VCaP (cell line): ENCODE measurements around the gene SGO1.

Source experiments
- H3K27ac ChIP-seq: fragments of 450-650 bp; 2 replicates; pipeline ENCODE4 v1.5.1; 2017
- TF ChIP-seq, protein P1 (sequence below): fragments of 450-650 bp; conservative IDR thresholded peaks from 2 replicates; pipeline ENCODE4 v1.5.1; 2017; ENCODE audit warnings: mild to moderate bottlenecking, moderate library complexity

Gene SGO1

DNA sequence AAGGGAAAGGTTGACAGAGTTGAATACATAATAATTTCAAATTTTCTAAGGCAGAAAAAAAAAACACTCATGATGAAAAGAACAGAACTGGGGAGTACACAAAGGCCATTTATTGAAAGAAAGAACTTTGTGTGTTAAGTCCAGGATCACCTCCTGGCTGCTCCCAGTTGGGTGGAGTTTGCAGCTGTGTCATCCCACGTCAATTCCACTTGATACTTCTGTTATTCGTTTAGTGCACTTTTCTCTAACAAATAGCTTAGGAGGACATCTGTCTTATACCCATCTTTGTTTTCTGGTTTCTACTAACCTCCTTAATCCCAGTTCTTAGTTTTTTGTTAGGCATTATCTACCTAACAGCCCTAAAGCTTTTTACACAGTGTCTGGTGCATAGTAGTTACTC is 44.7 kb downstream of the SGO1 start:
- TF ChIP-seq, protein P1, sequence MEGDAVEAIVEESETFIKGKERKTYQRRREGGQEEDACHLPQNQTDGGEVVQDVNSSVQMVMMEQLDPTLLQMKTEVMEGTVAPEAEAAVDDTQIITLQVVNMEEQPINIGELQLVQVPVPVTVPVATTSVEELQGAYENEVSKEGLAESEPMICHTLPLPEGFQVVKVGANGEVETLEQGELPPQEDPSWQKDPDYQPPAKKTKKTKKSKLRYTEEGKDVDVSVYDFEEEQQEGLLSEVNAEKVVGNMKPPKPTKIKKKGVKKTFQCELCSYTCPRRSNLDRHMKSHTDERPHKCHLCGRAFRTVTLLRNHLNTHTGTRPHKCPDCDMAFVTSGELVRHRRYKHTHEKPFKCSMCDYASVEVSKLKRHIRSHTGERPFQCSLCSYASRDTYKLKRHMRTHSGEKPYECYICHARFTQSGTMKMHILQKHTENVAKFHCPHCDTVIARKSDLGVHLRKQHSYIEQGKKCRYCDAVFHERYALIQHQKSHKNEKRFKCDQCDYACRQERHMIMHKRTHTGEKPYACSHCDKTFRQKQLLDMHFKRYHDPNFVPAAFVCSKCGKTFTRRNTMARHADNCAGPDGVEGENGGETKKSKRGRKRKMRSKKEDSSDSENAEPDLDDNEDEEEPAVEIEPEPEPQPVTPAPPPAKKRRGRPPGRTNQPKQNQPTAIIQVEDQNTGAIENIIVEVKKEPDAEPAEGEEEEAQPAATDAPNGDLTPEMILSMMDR = no peak
- H3K27ac ChIP-seq = no peak overlapping the region

DNA sequence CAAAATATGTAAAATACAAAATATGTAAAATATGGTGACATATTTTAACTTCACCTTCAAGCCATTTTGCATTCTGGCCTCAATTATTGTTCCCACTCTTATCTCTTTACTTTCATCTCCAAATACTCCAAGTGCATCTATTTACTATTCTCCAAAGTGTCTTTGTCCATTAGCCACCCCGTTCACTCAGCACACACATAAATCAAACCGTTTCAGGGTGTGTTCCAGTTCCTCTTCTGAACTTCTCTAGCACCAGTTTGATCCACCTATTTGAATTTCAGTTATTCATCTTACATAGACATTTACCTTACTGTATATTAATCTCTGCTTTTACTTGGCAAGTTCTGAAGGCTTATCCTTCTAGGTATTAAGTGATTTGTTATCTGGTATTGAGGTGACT is 45.1 kb downstream of the SGO1 start:
- H3K27ac ChIP-seq = no peak overlapping the region
- TF ChIP-seq, protein P1 = no peak

GRCh38 chr3:20137647-20138046 is 48.4 kb downstream of the SGO1 start:
- TF ChIP-seq, protein P1 = no peak
- H3K27ac ChIP-seq = no peak overlapping the region

DNA sequence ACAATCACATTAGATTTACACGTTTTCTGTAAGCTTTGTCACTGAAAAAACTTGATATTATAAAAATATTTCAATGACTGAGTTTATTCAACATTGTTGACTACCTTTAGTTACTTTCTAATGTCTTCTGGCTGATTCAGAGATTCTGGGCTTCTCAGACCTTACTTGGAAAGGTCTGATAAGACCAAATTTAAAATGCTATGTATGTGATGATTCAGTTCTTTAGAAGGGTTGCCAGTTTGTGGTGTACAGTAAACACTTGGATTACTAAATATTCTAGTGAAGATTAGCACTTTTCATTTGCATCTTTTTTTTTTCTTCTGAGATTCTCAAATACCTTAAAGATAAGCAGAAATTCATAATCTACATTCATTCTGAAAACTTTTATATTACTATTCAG is 49.8 kb downstream of the SGO1 start:
- no peak overlapping the region for H3K27ac ChIP-seq
- TF ChIP-seq, protein P1 = no peak

DNA sequence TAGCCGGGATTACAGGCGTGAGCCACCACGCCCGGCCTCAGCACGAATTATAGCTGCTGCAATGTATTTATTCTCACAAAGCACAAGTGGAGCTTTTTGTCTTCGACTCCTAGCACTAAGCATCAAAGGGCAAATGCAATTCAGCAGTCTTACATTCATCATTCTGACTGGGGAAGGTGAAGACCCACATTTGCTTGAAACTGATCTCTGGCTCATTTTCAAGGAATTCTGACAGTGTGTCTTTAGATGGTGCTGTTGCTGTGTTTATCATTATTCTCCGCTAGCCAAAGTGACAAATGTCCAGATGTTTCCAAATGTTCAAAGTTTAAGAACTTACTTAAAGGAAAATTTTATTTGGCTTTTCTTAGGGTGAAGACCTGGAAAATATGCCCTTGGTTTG is 55.9 kb downstream of the SGO1 start:
- no peak overlapping the region for H3K27ac ChIP-seq
- TF ChIP-seq, protein P1 = no peak

- TF ChIP-seq, protein P1 = no peak
- no peak overlapping the region for H3K27ac ChIP-seq
These were observed 57.6 kb downstream of the SGO1 start for GRCh38 chr3:20128358-20128757.

DNA sequence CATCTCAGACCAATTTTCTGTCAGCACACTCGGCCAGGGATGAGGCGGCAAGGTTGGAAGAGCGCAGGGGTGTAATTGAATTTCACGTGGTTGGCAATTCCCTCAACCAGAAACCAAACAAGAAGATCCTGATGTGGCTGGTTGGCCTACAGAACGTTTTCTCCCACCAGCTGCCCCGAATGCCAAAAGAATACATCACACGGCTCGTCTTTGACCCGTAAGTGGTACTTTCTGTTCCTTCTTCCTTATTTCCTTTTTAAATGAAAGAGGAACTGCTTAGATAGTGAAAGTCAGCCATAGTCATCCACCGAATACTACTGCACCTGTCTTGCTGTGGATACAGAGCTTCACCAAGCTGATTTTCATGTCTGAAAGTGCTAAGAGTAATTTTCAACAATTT is 60.1 kb downstream of the SGO1 start:
- no peak overlapping the region for H3K27ac ChIP-seq
- TF ChIP-seq, protein P1 = no peak

DNA sequence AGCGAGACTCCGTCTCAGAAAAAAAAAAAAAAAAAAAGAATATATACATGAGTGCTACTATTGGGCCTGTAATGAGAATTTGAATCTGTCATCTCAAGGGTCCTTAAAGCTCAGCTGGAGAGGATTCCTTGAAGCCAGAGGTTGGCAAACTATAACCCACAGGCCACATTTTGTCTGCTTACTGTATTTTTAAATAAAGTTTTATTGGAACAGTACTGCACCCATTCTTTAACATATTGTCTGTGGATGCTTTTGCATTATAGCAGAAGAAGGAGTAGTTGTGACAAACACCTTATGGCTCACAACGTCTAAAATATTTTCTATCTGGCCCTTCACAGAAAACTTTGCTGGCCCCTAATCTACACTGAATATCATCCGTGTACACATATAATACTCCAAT is 60.7 kb downstream of the SGO1 start:
- TF ChIP-seq, protein P1 = no peak
- no peak overlapping the region for H3K27ac ChIP-seq
